Subcutaneous adipose tissue (tissue), 4 donors: ENCODE data around the gene HIVEP3. TPM values are rescaled to one million over a fixed set of nuclear protein-coding genes. Genes with fewer than 3 reads are reported as not detected.

Source experiments
- total RNA-seq, 4 donors: library from RNA; depleted of rRNA; stranded (reverse); fragments of >200 nt; gene quantifications; one replicate each; pipeline ENCODE4 v1.1.0, GENCODE V29; 2016
- TF ChIP-seq, protein P1 (sequence below): fragments of 450-650 bp; IDR thresholded peaks from one replicate; pipeline ENCODE4 v1.5.1; 2016; ENCODE audit warnings: low read depth, mild to moderate bottlenecking, control low read depth, antibody characterized with exemption, moderate library complexity

The HIVEP3 gene
- total RNA-seq, 4 donors from 2014 or later, result 2.4 to 9.6 (median 5.0) TPM

DNA sequence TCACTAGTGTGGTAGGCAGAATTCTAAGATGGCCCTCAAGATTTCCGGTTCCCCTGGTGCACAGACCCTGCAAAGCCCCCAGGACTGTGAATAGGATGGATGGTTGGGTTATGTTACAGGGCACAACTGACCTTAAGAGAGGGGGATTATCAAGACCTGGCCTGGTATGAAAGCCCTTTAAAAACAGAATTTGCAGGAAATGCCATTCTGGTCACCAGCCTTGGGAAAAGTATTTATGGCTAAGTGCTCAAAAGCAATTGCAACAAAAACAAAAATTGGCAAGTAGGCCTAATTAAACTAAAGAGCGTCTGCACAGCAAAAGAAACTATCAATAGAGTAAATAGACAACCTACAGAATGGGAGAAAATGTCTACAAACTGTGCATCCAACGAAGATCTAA lies 289.6 kb downstream of the HIVEP3 start:
- TF ChIP-seq, protein P1, sequence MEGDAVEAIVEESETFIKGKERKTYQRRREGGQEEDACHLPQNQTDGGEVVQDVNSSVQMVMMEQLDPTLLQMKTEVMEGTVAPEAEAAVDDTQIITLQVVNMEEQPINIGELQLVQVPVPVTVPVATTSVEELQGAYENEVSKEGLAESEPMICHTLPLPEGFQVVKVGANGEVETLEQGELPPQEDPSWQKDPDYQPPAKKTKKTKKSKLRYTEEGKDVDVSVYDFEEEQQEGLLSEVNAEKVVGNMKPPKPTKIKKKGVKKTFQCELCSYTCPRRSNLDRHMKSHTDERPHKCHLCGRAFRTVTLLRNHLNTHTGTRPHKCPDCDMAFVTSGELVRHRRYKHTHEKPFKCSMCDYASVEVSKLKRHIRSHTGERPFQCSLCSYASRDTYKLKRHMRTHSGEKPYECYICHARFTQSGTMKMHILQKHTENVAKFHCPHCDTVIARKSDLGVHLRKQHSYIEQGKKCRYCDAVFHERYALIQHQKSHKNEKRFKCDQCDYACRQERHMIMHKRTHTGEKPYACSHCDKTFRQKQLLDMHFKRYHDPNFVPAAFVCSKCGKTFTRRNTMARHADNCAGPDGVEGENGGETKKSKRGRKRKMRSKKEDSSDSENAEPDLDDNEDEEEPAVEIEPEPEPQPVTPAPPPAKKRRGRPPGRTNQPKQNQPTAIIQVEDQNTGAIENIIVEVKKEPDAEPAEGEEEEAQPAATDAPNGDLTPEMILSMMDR, result no peak

DNA sequence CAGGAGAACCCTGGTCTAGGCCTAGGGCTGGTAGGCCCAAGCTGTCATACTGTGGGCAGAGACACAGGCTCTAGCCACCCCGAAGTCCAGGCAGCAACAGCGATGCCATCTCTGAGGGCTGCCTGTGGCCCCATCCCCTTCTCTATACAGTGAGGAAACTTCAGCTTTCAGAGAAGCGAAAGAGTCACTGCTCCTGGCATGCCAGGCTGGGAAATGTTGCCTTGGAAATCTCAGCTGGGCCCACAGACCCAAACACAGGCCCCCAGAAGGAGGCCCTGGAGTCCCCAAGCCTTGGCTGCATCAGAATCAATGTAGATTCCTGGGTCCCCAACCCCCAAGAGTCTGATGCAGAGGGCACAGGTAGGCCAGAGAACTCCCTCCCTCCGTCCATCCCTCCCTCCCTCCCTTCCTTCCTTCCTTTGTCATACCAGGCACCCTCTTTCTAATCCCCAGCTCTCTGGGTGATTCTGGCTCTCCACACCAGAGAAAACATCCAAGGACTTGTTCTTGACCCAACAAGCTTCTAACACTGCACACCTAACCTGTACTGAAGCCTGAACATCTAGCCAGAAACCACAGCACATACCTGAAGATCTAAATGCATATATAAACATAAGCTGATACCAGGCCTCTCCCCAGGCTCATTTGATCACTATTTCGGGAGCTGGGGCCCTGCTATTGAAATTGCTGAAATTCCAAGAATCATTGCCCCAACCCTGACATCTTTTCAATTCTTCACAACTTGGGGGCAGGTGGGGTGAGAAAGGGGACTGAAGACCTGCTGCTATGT lies 291.0 kb downstream of the HIVEP3 start:
- TF ChIP-seq, protein P1, result no peak

DNA sequence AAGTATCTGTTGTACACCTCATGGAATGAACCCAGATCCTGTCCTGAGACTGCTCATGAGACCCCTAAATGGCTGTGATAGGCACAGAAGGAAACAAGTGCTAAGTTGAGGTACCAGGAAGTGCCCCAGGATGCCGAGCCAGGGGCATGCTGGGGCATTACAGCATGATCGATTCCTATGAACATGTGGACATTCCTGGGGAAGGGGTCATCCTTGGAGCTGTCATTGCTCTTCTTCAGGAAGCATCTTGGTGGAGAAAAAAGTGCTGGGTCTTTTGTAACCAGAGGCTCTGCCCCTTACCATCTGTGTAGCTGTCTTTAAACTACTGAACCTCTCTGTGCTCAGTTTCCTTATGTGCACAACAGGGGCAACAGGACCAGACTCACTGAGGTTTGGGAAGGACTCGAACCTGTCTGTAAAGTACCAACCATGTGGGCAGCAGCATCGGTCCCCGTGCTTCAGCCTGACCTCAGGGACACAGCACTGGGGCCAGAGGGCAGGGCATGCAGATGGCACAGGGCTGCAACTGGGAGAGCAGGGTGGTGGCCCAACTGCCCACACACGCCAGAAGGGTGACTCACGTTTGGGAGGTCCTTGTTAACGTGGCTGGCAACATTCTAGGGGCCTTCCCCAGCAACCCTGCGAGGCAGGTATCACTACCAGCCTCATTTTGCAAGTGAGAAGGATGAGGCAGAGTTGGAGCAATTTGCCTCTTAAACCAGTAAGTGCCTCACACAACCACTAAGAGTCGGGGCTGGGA lies 291.9 kb downstream of the HIVEP3 start:
- TF ChIP-seq, protein P1, result no peak

DNA sequence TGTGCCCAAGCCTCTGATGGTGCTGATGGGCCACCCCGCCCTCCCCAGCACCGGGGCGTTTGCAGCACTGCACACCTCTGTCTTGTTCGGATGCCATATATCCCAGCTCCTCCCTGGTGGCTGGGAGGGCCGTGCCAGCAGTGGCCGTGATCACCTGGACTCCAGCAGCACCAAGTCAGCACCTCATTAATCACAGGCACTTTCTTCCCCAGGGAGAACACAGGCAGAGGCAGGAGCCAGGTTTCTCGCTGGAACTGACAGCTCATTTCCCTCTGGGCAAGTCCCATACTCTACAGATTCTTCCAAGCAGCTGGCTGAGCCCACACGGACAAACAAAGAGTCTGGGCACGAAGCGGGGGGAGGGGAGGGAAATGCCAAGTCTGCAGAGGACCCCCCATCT lies 292.6 kb downstream of the HIVEP3 start:
- TF ChIP-seq, protein P1, result no peak

DNA sequence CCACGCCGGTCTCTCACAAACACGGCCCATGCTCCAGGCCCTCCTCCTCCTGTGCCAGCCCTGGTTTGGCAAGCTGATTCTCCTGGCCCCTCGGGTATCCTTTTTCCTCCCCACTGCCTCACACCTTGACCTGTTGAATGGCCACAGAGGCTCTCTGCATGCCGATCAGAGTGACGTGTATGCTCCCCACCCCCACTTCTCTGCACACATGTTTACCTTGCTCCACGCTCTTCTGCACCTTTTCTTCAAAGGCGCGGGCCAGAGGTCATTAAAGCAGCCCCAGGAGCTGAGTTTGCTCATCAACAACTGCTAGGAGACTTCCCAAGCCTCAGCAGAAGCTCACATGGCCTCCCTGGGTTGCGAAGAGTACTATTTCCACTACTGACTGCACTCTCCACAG lies 295.0 kb downstream of the HIVEP3 start:
- TF ChIP-seq, protein P1, result no peak

DNA sequence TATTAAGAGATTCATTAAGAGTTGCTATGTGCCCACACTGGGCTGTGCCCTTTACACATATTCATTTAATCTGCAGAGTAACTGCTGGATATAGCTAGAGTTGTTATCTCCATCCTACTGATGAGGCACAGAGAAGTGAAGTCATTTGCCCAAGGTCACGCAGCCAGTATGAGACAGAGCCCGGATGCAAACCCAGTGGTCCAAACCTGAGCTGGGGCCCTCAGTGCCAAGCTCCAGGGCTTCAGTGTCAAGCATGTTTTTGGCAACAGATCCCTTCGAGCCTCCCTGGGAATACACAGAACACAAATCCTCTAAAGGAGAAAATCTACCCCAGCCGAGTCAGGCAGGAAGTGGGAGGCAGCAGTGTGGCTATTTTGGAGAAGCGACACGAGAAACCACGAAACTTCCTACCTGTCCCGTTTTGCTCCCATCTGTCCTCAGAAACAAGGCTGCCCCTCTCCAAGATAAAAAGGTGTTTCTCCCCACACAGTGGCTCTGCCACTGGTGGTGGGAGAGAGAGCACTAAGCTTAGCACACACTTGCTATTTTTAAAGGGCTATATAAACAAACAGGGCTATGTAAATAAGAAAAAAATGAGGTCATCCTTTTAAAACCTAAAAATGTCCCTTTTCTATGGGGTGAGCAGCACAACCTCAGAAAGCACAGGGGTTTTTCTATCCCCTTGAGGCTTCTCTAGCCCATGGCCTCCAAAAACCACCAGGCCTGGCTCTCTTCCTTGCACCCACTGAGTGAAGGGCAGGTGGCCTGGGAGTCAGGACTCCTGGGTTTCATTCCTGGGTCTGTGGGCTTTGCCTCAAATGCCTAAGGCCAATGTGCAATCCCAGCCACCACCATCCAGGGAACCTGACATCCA lies 295.6 kb downstream of the HIVEP3 start:
- TF ChIP-seq, protein P1, result no peak
